Measurements from ENCODE around the gene KRTAP16-1.
"Not testable (repeated sequence)": the region's sequence is repeated elsewhere in the genome, so short reads cannot be mapped to it uniquely, and the experiment has no call there.

Gene KRTAP16-1

DNA sequence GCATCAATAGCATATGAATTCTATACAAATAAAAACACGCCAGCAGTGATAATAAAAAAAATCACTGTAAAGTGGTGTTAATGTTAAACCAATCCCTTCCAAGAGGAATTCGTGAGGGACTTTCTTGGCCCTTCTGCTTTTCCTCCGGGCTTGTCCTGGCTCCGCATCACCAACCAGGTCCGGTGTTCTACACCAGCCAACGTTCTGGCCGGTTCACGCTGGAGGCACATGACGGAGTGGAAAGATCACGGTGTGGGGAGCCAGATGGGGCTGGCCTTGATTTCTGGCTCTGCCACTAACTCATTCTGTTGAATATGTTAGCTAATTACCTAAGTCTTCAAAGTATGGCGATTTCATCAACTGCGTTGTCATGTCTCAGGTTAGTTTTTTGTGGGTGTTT is 5.0 kb downstream of the KRTAP16-1 start:
- no peaks in the 10 kb centered on the region for H3K36me3 ChIP-seq (ENCODE audit: insufficient read depth, low read length)
- no peaks in the 10 kb centered on the region for H3K9me3 ChIP-seq (ENCODE audit: low read length)
- H2AFZ ChIP-seq (ENCODE audit: low read depth, low read length) = no peak overlapping the region
- H3K4me3 ChIP-seq (ENCODE audit: low read length) = no peak overlapping the region
- H3K4me1 ChIP-seq (ENCODE audit: insufficient read depth, low read length) = no peaks in the 10 kb centered on the region
- no peaks in the 10 kb centered on the region for H3K27me3 ChIP-seq (ENCODE audit: insufficient read depth, low read length)

DNA sequence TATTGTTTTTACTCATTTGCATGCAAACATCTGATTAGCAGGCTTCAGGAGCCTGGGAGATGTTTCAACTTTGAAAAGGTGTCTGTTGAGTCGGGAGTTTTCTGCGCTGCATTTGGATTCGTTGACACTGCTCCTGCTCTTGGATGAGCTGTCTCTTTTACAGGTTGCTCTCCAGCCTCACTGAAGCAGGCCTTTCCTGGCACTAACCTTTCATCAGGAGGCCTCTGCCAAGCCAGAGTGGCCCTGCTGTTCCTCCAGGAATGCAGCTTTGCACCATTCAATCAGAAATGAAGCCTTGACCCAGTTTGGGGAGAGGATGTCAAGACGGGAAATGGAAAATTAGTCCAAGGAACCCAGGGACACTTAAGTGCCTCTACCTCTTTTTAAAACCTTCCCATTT is 6.1 kb downstream of the KRTAP16-1 start:
- Histone ChIP-seq H2AFZ (ENCODE audit: low read depth, low read length) (no peak overlapping the region), H3K4me1 (ENCODE audit: insufficient read depth, low read length) (no peaks in the 10 kb centered on the region), H3K4me3 (ENCODE audit: low read length) (no peak overlapping the region), H3K9me3 (ENCODE audit: low read length) (no peaks in the 10 kb centered on the region), H3K27me3 (ENCODE audit: insufficient read depth, low read length) (no peaks in the 10 kb centered on the region), H3K36me3 (ENCODE audit: insufficient read depth, low read length) (no peaks in the 10 kb centered on the region)

DNA sequence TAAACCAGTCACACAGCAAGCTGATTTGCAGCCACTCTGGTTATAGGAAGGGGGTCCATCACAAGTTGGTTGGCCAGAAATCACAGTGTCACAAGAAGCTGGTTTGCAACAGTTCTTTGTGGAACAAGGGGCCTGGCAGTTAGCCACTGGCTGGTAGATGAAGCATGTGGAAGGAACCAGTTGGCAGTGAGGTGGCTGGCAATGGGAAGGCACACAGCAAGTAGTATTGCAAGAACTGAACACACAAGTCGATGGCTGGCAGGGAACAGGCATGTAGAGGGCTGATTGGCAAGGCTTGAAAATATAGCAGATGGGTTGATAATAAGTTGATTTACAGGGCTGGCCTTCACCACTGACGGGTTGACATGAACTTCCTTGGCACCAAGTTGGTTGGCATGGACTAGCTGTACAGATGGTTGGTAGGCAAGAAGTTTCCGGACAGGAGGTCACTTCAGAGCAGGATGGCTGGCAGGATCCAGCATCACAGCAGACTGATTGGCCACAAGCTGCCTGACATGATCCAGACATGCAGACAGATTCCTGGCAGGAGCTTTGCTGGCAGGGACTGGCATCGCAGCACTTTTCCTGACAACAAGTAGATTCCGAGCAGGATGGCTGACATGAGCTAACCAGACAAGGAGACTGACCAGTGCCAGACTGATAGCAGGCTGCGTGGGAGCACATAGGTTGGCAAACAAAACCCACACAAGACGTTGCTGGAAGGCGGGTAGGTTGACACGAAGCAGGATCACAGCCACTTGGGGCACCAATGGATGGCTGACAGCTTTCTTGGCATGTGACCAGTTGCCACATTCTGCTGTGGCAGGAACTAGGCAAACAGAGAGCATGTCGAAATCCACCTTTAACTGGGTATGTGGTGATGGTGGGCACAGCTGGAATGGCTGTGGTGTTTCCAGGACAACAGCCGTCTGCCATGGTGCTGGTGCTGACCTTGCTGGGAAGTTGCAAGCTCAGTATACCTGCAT is 6.9 kb downstream of the KRTAP16-1 start, which contains the start of gene KRTAP29-1:
TSS of gene KRTAP29-1 (minus strand) at position 936 of the 986 bp plus-strand sequence. CDS start at position 936, 0 bp downstream.
- Histone ChIP-seq H3K4me1 (ENCODE audit: insufficient read depth, low read length) (no peaks in the 10 kb centered on the region), H2AFZ (ENCODE audit: low read depth, low read length) (no peak within 1 kb of the TSS), H3K27me3 (ENCODE audit: insufficient read depth, low read length) (no peaks in the 10 kb centered on the region), H3K4me3 (ENCODE audit: low read length) (no peak within 1 kb of the TSS), H3K9me3 (ENCODE audit: low read length) (no peaks in the 10 kb centered on the region), H3K36me3 (ENCODE audit: insufficient read depth, low read length) (no peaks in the 10 kb centered on the region)

DNA sequence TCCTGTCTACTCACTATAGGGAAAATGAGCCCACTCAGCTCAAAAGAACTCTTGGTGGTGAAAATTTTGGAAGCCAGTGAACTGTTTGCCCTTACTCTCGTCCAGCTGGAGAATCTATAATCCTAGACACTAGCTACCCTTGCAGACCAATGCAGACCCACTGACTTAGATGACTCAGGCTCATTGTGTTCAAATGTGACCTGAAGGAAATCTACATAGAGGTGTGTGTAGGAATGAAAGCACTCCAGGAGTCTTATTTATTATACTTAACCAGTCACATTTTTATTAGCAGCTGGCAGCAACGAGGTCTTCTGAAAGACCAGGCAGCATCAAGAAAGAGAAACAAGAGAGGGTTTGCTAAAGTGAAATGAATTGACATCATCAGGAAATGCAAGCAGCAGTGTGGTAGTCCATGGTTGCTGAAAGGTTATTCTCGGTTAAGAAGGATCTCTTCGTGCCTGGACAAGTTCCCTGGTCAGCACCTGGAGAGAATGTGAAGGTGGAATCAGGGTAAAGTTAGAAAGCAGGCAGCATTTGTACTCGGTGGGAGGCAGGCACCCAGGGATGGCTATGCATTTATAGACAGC is 7.8 kb downstream of the KRTAP16-1 start:
- H3K27me3 ChIP-seq (ENCODE audit: insufficient read depth, low read length) = no peaks in the 10 kb centered on the region
- no peaks in the 10 kb centered on the region for H3K4me1 ChIP-seq (ENCODE audit: insufficient read depth, low read length)
- no peak overlapping the region for H3K4me3 ChIP-seq (ENCODE audit: low read length)
- H3K9me3 ChIP-seq (ENCODE audit: low read length) = no peaks in the 10 kb centered on the region
- H2AFZ ChIP-seq (ENCODE audit: low read depth, low read length) = no peak overlapping the region
- no peaks in the 10 kb centered on the region for H3K36me3 ChIP-seq (ENCODE audit: insufficient read depth, low read length)

DNA sequence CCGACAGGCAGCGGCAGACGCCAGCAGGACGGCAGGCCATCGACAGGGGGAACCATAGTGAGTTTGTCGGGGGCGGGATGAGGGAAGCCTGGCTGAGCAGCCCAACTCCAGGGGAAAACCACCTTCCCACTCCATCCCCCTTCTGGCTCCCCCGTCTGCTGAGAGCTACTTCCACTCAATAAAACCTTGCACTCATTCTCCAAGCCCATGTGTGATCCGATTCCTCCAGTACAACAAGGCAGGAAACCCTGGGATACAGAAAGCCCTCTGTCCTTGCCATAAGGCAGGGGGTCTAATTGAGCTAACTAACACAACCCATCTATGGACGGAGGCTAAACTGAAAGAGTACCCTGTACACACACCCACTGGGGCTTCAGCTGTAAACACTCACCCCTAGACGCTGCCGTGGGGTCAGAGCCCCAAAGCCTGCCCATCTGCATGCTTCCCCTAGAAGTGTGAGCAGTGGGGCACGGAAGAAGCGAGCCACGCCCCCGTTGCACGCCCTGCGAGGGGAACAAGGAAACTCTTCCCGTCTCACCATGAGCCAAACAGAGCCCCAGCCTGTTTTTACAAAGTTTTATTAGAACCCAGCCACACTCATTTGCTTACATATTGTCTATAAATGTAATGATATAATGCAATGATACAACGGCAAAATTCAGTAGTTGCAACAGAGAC is 10.5 kb downstream of the KRTAP16-1 start:
- Histone ChIP-seq H3K9me3 (ENCODE audit: low read length) (no peaks in the 10 kb centered on the region), H3K4me1 (ENCODE audit: insufficient read depth, low read length) (no peaks in the 10 kb centered on the region), H3K4me3 (ENCODE audit: low read length) (no peak overlapping the region), H3K27me3 (ENCODE audit: insufficient read depth, low read length) (no peaks in the 10 kb centered on the region), H3K36me3 (ENCODE audit: insufficient read depth, low read length) (no peaks in the 10 kb centered on the region), H2AFZ (ENCODE audit: low read depth, low read length) (no peak overlapping the region)

DNA sequence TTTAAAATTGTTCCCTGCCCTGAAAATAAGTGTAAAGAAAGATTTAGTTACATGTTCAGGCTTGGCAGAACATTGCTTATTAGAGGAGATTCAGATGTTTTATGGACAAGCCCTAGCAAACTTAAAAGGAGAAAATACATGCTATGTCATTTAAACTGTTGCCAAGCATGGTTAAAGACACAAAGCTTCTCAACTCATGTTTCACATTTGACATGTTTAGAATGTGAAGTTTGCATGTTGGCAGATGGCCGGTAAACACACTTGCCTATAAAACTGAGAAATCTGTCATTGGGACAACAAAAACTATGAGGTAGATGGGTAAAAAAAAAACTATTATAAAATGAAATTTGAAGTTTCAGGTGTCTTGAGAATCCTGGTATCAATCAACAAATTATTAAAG is 12.3 kb downstream of the KRTAP16-1 start:
- no peak overlapping the region for H3K4me3 ChIP-seq (ENCODE audit: low read length)
- H2AFZ ChIP-seq (ENCODE audit: low read depth, low read length) = no peak overlapping the region
- no peaks in the 10 kb centered on the region for H3K27me3 ChIP-seq (ENCODE audit: insufficient read depth, low read length)
- H3K9me3 ChIP-seq (ENCODE audit: low read length) = no peaks in the 10 kb centered on the region
- H3K4me1 ChIP-seq (ENCODE audit: insufficient read depth, low read length) = no peaks in the 10 kb centered on the region
- H3K36me3 ChIP-seq (ENCODE audit: insufficient read depth, low read length) = no peaks in the 10 kb centered on the region

DNA sequence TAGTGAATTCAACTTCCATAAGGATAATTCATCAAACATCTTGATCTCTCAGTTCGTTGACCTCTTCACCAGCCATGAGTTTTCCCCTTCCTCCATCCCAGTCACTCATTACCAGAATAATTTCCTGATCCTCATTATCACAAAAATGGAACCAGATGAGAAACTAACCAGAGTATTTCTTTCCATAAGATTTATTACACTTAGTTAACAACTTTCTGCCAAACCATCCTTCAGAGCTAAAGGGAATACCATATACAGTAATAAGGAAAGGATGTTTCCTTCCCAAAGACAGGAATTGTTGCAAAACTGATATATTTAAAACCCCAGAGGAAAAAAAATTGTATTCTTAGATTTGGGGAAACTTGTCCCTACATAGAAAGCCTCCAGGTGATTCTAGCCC is 15.1 kb downstream of the KRTAP16-1 start:
- Histone ChIP-seq H3K9me3 (ENCODE audit: low read length) (no peaks in the 10 kb centered on the region), H2AFZ (ENCODE audit: low read depth, low read length) (no peak overlapping the region), H3K4me3 (ENCODE audit: low read length) (no peak overlapping the region), H3K4me1 (ENCODE audit: insufficient read depth, low read length) (no peaks in the 10 kb centered on the region), H3K27me3 (ENCODE audit: insufficient read depth, low read length) (no peaks in the 10 kb centered on the region), H3K36me3 (ENCODE audit: insufficient read depth, low read length) (no peaks in the 10 kb centered on the region)

DNA sequence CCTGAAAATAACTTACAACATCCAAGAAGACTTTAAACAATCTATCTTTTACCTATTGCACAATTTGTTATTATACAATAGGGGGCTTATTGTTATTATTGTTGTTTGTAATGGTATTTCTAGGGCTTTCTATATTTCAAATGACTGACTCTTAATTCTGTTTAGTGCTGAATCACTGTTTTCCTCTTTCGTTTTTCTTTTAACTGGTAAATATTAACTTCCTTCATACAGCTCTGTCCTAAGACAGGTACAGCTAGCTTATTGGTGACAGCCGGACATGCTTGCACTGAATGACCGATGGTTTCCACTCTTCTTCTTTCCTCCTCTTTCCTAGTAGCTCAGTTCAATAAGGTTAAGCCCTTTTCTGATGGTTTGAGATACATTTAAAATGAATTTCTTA is 22.1 kb downstream of the KRTAP16-1 start:
- no peaks in the 10 kb centered on the region for H3K27me3 ChIP-seq (ENCODE audit: insufficient read depth, low read length)
- H3K36me3 ChIP-seq (ENCODE audit: insufficient read depth, low read length) = no peaks in the 10 kb centered on the region
- no peak overlapping the region for H3K4me3 ChIP-seq (ENCODE audit: low read length)
- H3K9me3 ChIP-seq (ENCODE audit: low read length) = no peaks in the 10 kb centered on the region
- no peaks in the 10 kb centered on the region for H3K4me1 ChIP-seq (ENCODE audit: insufficient read depth, low read length)
- H2AFZ ChIP-seq (ENCODE audit: low read depth, low read length) = no peak overlapping the region

DNA sequence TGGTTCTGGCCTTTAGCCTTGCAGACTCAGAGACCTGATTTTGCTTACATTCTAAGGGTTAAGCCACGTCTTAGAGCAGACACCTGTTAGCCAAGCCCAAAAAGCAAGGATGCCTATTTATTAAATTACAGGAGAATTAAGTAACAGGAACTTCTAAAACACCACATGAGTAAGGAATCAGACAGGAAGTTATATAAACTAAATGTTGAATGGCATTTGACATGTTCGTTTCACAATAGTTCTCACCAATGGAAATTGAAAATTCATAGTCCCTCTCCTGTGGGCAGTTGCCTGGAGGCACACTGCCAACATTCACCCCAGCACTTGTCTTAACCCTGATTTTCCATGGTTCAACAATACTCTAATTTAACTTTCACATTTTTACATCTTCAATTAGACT is 24.6 kb downstream of the KRTAP16-1 start:
- Histone ChIP-seq H3K9me3 (ENCODE audit: low read length) (no peaks in the 10 kb centered on the region), H3K4me3 (ENCODE audit: low read length) (no peak overlapping the region), H3K36me3 (ENCODE audit: insufficient read depth, low read length) (no peaks in the 10 kb centered on the region), H3K4me1 (ENCODE audit: insufficient read depth, low read length) (no peaks in the 10 kb centered on the region), H2AFZ (ENCODE audit: low read depth, low read length) (no peak overlapping the region), H3K27me3 (ENCODE audit: insufficient read depth, low read length) (no peaks in the 10 kb centered on the region)

DNA sequence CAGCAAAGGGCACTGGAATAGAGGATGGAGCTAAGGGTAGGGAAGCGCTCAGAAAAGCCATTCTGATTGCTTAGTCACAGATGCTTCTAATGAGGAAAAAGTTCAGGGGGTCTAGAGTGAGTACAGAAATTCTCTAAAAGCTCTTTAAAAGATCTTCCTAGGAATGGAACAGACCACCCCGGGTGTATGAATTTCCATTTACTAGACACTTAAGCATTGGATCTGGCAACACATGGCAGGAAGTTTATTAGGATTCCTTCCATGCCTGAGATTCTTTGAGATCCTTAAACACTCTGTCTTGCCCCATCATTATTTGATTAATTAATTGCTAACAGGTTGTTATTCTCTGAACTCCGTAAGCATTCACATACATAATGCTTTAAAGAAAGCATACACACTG is 25.1 kb downstream of the KRTAP16-1 start:
- Histone ChIP-seq H3K4me3 (ENCODE audit: low read length) (no peak overlapping the region), H3K27me3 (ENCODE audit: insufficient read depth, low read length) (no peaks in the 10 kb centered on the region), H3K36me3 (ENCODE audit: insufficient read depth, low read length) (no peaks in the 10 kb centered on the region), H3K9me3 (ENCODE audit: low read length) (no peaks in the 10 kb centered on the region), H2AFZ (ENCODE audit: low read depth, low read length) (no peak overlapping the region), H3K4me1 (ENCODE audit: insufficient read depth, low read length) (no peaks in the 10 kb centered on the region)

DNA sequence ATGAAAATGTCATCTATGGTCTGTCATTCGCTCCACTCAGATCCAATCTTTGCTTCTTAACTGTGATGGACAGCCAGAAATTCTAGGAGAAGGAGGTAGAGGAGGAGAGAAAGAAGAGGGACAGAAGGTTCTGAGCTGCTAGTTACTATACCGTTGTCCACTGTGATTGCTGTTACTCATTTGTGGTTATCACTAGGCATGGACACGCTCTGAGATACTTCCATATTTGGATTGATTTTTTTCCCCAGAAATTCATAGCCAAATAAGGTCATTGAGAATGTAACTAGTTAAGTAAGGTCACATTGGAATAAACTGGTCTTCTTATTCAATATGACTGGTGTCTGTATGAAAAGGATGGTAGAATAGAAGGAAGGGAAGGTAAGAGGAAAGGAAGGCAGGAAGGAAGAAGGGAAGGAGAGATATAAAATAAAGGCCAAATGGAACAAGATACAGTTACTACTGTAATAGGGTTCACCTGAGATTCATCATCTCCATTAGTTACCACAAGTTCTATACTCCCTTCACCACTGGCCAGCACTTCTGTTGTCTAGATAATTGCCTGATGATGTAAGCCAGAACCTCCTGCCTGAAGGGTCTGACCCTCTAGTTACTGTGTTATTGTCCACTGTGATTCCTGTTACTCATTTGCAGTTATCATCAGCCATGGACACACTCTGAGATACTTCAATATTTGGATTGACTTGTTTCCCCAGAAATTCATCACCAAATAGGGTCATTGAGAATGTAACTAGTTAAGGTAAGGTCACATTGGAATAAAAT is 30.7 kb downstream of the KRTAP16-1 start:
- H3K27me3 ChIP-seq (ENCODE audit: insufficient read depth, low read length) = no peaks in the 10 kb centered on the region
- no peaks in the 10 kb centered on the region for H3K36me3 ChIP-seq (ENCODE audit: insufficient read depth, low read length)
- H2AFZ ChIP-seq (ENCODE audit: low read depth, low read length) = no peak overlapping the region
- H3K4me1 ChIP-seq (ENCODE audit: insufficient read depth, low read length) = no peaks in the 10 kb centered on the region
- H3K9me3 ChIP-seq (ENCODE audit: low read length) = no peaks in the 10 kb centered on the region
- no peak overlapping the region for H3K4me3 ChIP-seq (ENCODE audit: low read length)

DNA sequence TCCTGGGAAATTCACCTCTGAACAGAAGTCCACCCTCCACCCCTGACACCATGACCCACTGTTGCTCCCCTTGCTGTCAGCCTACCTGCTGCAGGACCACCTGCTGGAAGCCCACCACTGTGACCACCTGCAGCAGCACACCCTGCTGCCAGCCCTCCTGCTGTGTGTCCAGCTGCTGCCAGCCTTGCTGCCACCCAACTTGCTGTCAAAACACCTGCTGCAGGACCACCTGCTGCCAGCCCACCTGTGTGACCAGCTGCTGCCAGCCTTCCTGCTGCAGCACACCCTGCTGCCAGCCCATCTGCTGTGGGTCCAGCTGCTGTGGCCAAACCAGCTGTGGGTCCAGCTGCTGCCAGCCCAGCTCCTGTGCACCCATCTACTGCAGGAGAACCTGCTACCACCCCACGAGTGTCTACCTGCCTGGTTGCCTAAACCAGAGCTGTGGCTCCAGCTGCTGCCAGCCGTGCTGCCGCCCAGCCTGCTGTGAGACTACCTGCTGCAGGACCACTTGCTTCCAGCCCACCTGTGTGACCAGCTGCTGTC is 33.4 kb downstream of the KRTAP16-1 start, which contains the start of gene KRTAP9-7:
TSS of gene KRTAP9-7 (plus strand) at position 51 of the 543 bp plus-strand sequence. CDS start at position 51, 0 bp downstream.
- H3K4me1 ChIP-seq (ENCODE audit: insufficient read depth, low read length); H3K27me3 ChIP-seq (ENCODE audit: insufficient read depth, low read length); H2AFZ ChIP-seq (ENCODE audit: low read depth, low read length); H3K9me3 ChIP-seq (ENCODE audit: low read length); H3K36me3 ChIP-seq (ENCODE audit: insufficient read depth, low read length); H3K4me3 ChIP-seq (ENCODE audit: low read length): not testable (repeated sequence)

All from neuron (in vitro differentiated cells).